ENCODE data around the gene SFRP5. TPM values are rescaled to one million over a fixed set of nuclear protein-coding genes. Genes with fewer than 3 reads are reported as not detected.

SFRP5 gene
- total RNA-seq, result 0.81 TPM

- DNase-seq (ENCODE audit: low spot score), result no peak
These were observed at the start of gene SFRP5 for GRCh38 chr10:97771913-97772823. Gene SFRP5, minus strand, starts transcription at chr10:97771999. Its CDS starts 166 bp downstream, at chr10:97771833.

- no peak for DNase-seq (ENCODE audit: low spot score)
These were observed 48.4 kb upstream of the SFRP5 start for GRCh38 chr10:97820096-97820704.

GRCh38 chr10:97818572-97818971, 46.8 kb upstream of the SFRP5 start:
- DNase-seq (ENCODE audit: low spot score), result no peak

GRCh38 chr10:97816609-97817008, 44.8 kb upstream of the SFRP5 start:
- DNase-seq (ENCODE audit: low spot score), result no peak

GRCh38 chr10:97814996-97815395, 43.2 kb upstream of the SFRP5 start:
- DNase-seq (ENCODE audit: low spot score), result no peak

GRCh38 chr10:97813311-97813710, 41.5 kb upstream of the SFRP5 start:
- DNase-seq (ENCODE audit: low spot score), result no peak

- DNase-seq (ENCODE audit: low spot score), result no peak
These were observed 40.9 kb upstream of the SFRP5 start for GRCh38 chr10:97812696-97813095.

- no peak for DNase-seq (ENCODE audit: low spot score)
These were observed 40.2 kb upstream of the SFRP5 start for GRCh38 chr10:97811958-97812357.

GRCh38 chr10:97810446-97810845, 38.6 kb upstream of the SFRP5 start:
- DNase-seq (ENCODE audit: low spot score), result no peak

GRCh38 chr10:97805949-97806348, 34.1 kb upstream of the SFRP5 start:
- DNase-seq (ENCODE audit: low spot score), result no peak

- DNase-seq (ENCODE audit: low spot score), result no peak
These were observed 33.5 kb upstream of the SFRP5 start for GRCh38 chr10:97805096-97805884.

GRCh38 chr10:97801422-97801821, 29.6 kb upstream of the SFRP5 start:
- DNase-seq (ENCODE audit: low spot score), result no peak

GRCh38 chr10:97800474-97800873, 28.7 kb upstream of the SFRP5 start:
- DNase-seq (ENCODE audit: low spot score), result no peak

GRCh38 chr10:97798958-97799610, 27.3 kb upstream of the SFRP5 start:
- DNase-seq (ENCODE audit: low spot score), result no peak

- no peak for DNase-seq (ENCODE audit: low spot score)
These were observed 24.9 kb upstream of the SFRP5 start for GRCh38 chr10:97796651-97797050.

GRCh38 chr10:97795886-97796285, 24.1 kb upstream of the SFRP5 start:
- no peak for DNase-seq (ENCODE audit: low spot score)

- peak; percentile 78 for DNase-seq (ENCODE audit: low spot score)
These were observed 20.3 kb upstream of the SFRP5 start for GRCh38 chr10:97791824-97792721.

GRCh38 chr10:97789770-97790397, 18.1 kb upstream of the SFRP5 start:
- no peak for DNase-seq (ENCODE audit: low spot score)

GRCh38 chr10:97788552-97789442, 17.0 kb upstream of the SFRP5 start:
- no peak for DNase-seq (ENCODE audit: low spot score)

Measured in ureter (tissue), 1 donor.